AG09309 (cell line): ENCODE measurements around the gene CD38.
"Not testable (repeated sequence)": the region's sequence is repeated elsewhere in the genome, so short reads cannot be mapped to it uniquely, and the experiment has no call there.

Experiments
- DNase-seq: peaks from one replicate; pipeline ENCODE4 v3.0.0-alpha.2; 2010; ENCODE audit warnings: low read depth
- H3K4me3 ChIP-seq: 2 replicates; pipeline ENCODE4 v1.5.1; 2011; ENCODE audit warnings: mild to moderate bottlenecking, low read depth, low read length, moderate library complexity; ENCODE audit not compliant: control insufficient read depth
- CTCF ChIP-seq: IDR thresholded peaks from 2 replicates; pipeline ENCODE4 v1.5.1; 2011; ENCODE audit warnings: mild to moderate bottlenecking, low read depth, low read length, inconsistent platforms; ENCODE audit not compliant: insufficient read depth, control insufficient read depth; ENCODE audit errors: missing control alignments

Gene CD38

DNA sequence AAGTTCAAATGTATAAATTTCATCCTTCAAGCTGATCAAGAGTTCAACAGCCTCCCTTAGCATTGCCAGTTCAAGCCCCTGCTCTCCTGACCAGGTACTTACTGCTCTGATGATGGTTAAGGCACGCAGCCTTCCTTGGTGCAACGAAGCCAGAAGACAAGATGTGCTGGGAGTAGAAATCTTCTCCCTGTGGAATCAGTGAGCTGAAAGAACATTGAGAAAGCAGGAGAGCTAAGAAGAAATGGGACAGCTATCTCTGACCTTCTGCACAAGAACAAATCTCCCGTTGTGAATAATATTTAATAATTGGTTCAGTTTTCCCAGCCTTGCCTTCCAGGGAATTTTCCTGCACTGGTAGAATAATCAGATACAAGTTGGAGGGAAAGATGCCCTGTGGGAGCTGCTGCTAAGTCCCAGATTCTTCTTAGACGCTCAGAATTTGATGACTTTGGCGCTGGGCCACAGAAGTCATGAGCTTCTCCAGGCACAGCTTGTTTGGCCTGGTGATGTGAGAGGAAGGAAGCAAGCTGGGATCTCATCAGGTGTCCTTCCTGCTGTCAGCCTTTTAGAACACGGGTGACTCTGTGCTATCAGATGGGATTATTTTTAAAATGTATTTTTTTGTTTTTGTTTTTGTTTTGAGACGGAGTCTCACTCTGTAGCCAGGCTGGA, 77.8 kb downstream of the CD38 start:
- no peak overlapping the region for H3K4me3 ChIP-seq
- no peak for DNase-seq
- TF ChIP-seq CTCF = no peak

DNA sequence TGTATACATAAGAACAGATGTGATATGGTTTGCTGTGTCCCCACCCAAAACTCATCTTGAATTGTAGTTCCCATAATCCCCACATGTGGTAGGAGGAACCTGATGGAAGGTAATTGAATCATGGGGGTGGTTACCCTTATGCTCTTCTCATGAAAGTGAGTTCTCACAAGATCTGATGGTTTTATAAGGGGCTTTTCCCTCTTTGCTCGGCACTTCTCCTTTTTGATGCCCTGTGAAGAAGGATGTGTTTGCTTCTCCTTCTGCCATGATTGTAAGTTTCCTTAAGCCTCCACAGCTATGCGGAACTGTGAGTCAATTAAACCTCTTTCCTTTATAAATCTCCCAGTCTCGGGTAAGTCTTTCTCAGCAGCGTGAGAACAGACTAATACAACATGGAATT, 83.1 kb downstream of the CD38 start:
- not testable (repeated sequence) for DNase-seq, H3K4me3 ChIP-seq

GRCh38 chr4:15864651-15865566, 86.8 kb downstream of the CD38 start:
- no peak for DNase-seq
- TF ChIP-seq CTCF = no peak
- no peak overlapping the region for H3K4me3 ChIP-seq

GRCh38 chr4:15868111-15868510, 90.0 kb downstream of the CD38 start:
- no peak for DNase-seq
- no peak for TF ChIP-seq CTCF
- H3K4me3 ChIP-seq = no peak overlapping the region

- H3K4me3 ChIP-seq = no peak overlapping the region
- no peak for DNase-seq
- no peak for TF ChIP-seq CTCF
These were observed 90.8 kb downstream of the CD38 start for GRCh38 chr4:15868826-15869413.

- H3K4me3 ChIP-seq = no peak overlapping the region
- no peak for DNase-seq
- TF ChIP-seq CTCF = no peak
These were observed 92.0 kb downstream of the CD38 start for GRCh38 chr4:15870079-15870478.
